SU-DHL-6 (cell line): ENCODE data around the gene CDC45.

Experiments used
- H2AFZ ChIP-seq: fragments of 200-600 bp; sonication (generic); 2 replicates; pipeline ENCODE4 v1.6.1; 2014; ENCODE audit warnings: low read depth, mild to moderate bottlenecking, moderate library complexity, mixed read lengths, antibody characterized with exemption, low read length; ENCODE audit not compliant: severe bottlenecking
- H3F3A ChIP-seq: fragments of 200-600 bp; shearing (Covaris generic); 2 replicates; pipeline ENCODE4 v1.6.0; 2016; ENCODE audit warnings: antibody characterized with exemption, mild to moderate bottlenecking; ENCODE audit not compliant: insufficient read depth
- H3K27ac ChIP-seq: fragments of 200-600 bp; sonication (generic); 2 replicates; pipeline ENCODE4 v1.5.1; 2016; ENCODE audit warnings: low read depth, mild to moderate bottlenecking, low read length, moderate library complexity, mixed read lengths
- H3K27me3 ChIP-seq: fragments of 200-600 bp; sonication (generic), shearing (Covaris generic); 2 replicates; pipeline ENCODE4 v1.6.0; 2014; ENCODE audit warnings: mild to moderate bottlenecking, low read length
- H3K36me3 ChIP-seq: fragments of 200-600 bp; sonication (generic); 2 replicates; pipeline ENCODE4 v1.6.1; 2014; ENCODE audit warnings: mild to moderate bottlenecking, low read length, mixed read lengths
- H3K4me2 ChIP-seq: fragments of 300-600, 200-600 bp; shearing (Covaris generic), sonication (generic); 2 replicates; pipeline ENCODE4 v1.6.0; 2014; ENCODE audit warnings: low read length, low read depth, mild to moderate bottlenecking; ENCODE audit not compliant: poor library complexity, severe bottlenecking
- H3K4me3 ChIP-seq: fragments of 200-600 bp; sonication (generic); 2 replicates; pipeline ENCODE4 v1.5.1; 2014; ENCODE audit warnings: antibody characterized with exemption, low read length, mild to moderate bottlenecking, mixed read lengths; ENCODE audit not compliant: insufficient read depth, poor library complexity, severe bottlenecking
- H3K79me2 ChIP-seq: fragments of 200-600 bp; sonication (generic); 2 replicates; pipeline ENCODE4 v1.6.1; 2014; ENCODE audit warnings: mild to moderate bottlenecking, low read length, moderate library complexity; ENCODE audit not compliant: insufficient read depth
- H3K9ac ChIP-seq: fragments of 200-600 bp; sonication (generic); 2 replicates; pipeline ENCODE4 v1.7.0; 2014; ENCODE audit warnings: mild to moderate bottlenecking, low read length
- H3K9me2 ChIP-seq: fragments of 200-600 bp; sonication (generic); replicated peaks from 2 replicates; pipeline ENCODE4 v1.6.1; 2014; ENCODE audit warnings: low read length; ENCODE audit not compliant: insufficient read depth
- H3K9me3 ChIP-seq: fragments of 200-600 bp; sonication (generic); 2 replicates; pipeline ENCODE4 v1.6.1; 2014; ENCODE audit warnings: low read length, mixed read lengths; ENCODE audit not compliant: insufficient read depth
- H4K20me1 ChIP-seq: fragments of 200-600 bp; sonication (generic); 2 replicates; pipeline ENCODE4 v1.6.1; 2014; ENCODE audit warnings: low read depth, mild to moderate bottlenecking, antibody characterized with exemption, low read length, moderate library complexity, mixed read lengths
- CTCF ChIP-seq: fragments of 200-600 bp; sonication (generic); IDR thresholded peaks from one replicate; pipeline ENCODE4 v1.5.1; 2017; ENCODE audit warnings: antibody characterized with exemption, mild to moderate bottlenecking, low read length, moderate library complexity; ENCODE audit not compliant: insufficient read depth, poor library complexity, severe bottlenecking
- EZH2phosphoT487 ChIP-seq: fragments of 200-600 bp; sonication (generic), shearing (Covaris generic); conservative IDR thresholded peaks from 2 replicates; pipeline ENCODE4 v1.6.1; 2018; ENCODE audit warnings: mild to moderate bottlenecking, antibody characterized with exemption, low read length, moderate library complexity, mixed read lengths

CDC45 gene

GRCh38 chr22:19492504-19493174 is 12.9 kb downstream of the CDC45 start:
- Histone ChIP-seq H4K20me1 (no peaks in the 10 kb centered on the region), H3K4me2 (no peak overlapping the region), H3K27me3 (no peaks in the 10 kb centered on the region), H3F3A (no peaks in the 10 kb centered on the region), H3K9me2 (no peaks in the 10 kb centered on the region), H3K79me2 (no peaks in the 10 kb centered on the region), H3K9me3 (no peaks in the 10 kb centered on the region), H3K27ac (no peak overlapping the region), H3K4me3 (no peak overlapping the region), H2AFZ (no peak overlapping the region), H3K9ac (no peak overlapping the region), H3K36me3 (no peaks in the 10 kb centered on the region)
- TF ChIP-seq EZH2phosphoT487 (no peak), CTCF (no peak)

- Histone ChIP-seq H3K9me3 (no peaks in the 10 kb centered on the region), H3K9ac (no peak overlapping the region), H3K27ac (no peak overlapping the region), H2AFZ (no peak overlapping the region), H3K27me3 (no peaks in the 10 kb centered on the region), H3F3A (no peaks in the 10 kb centered on the region), H3K36me3 (no peaks in the 10 kb centered on the region), H3K4me3 (no peak overlapping the region), H4K20me1 (no peaks in the 10 kb centered on the region), H3K79me2 (no peaks in the 10 kb centered on the region), H3K4me2 (no peak overlapping the region), H3K9me2 (no peaks in the 10 kb centered on the region)
- TF ChIP-seq CTCF (no peak), EZH2phosphoT487 (no peak)
These were observed 14.4 kb downstream of the CDC45 start for GRCh38 chr22:19494001-19494560.

- H3K27me3 ChIP-seq, result no peaks in the 10 kb centered on the region
- no peaks in the 10 kb centered on the region for H4K20me1 ChIP-seq
- H3K9ac ChIP-seq, result no peak overlapping the region
- no peaks in the 10 kb centered on the region for H3K9me3 ChIP-seq
- no peak overlapping the region for H3K4me2 ChIP-seq
- H3K9me2 ChIP-seq, result no peaks in the 10 kb centered on the region
- TF ChIP-seq EZH2phosphoT487 (no peak), CTCF (no peak)
- no peak overlapping the region for H3K4me3 ChIP-seq
- H2AFZ ChIP-seq, result no peak overlapping the region
- no peaks in the 10 kb centered on the region for H3K79me2 ChIP-seq
- no peaks in the 10 kb centered on the region for H3F3A ChIP-seq
- no peak overlapping the region for H3K27ac ChIP-seq
- no peaks in the 10 kb centered on the region for H3K36me3 ChIP-seq
These were observed 15.0 kb downstream of the CDC45 start for GRCh38 chr22:19494676-19495173.
